Lower lobe of right lung (tissue), 2 donors: ENCODE measurements around the gene TSTD1. TPM values are rescaled to one million over a fixed set of nuclear protein-coding genes. Genes with fewer than 3 reads are reported as not detected.

Experiments
- ATAC-seq, 2 donors: fragments of 200-7000 bp; cut with Tn5 transposase; one replicate each; pipeline ENCODE4 v1.9.1; 2020 to 2022; ENCODE audit warnings: mild to moderate bottlenecking in 2 of 2, moderate library complexity in 2 of 2
- DNase-seq: peaks from one replicate; pipeline ENCODE4 v3.0.0-alpha.2; 2020
- H3K27ac ChIP-seq: fragments of 200-600 bp; one replicate; pipeline ENCODE4 v1.8.0; 2022
- H3K27me3 ChIP-seq: fragments of 200-600 bp; one replicate; pipeline ENCODE4 v1.8.0; 2022; ENCODE audit warnings: low read depth
- H3K36me3 ChIP-seq: fragments of 200-600 bp; one replicate; pipeline ENCODE4 v1.8.0; 2022; ENCODE audit warnings: mild to moderate bottlenecking
- H3K4me1 ChIP-seq: fragments of 200-600 bp; one replicate; pipeline ENCODE4 v1.8.0; 2022
- H3K4me3 ChIP-seq: fragments of 200-600 bp; one replicate; pipeline ENCODE4 v1.8.0; 2022; ENCODE audit warnings: mild to moderate bottlenecking
- H3K9me3 ChIP-seq: fragments of 200-600 bp; one replicate; pipeline ENCODE4 v1.8.0; 2022
- intact Hi-C: fragments of 100-400 bp; cut with DNase I; formaldehyde crosslinking; loops from one replicate; pipeline ENCODE4 v1.11.0; 2022
- total RNA-seq: library from RNA; stranded (reverse); fragmentation: NEBNext Ultra II Directional; extraction: Animal tissue kit (Norgen Biotek cat#: 25700); gene quantifications from one replicate; pipeline ENCODE4 v1.2.1, GENCODE V29; 2021
- TF ChIP-seq, protein P1 (sequence below): fragments of 200-600 bp; IDR thresholded peaks from one replicate; pipeline ENCODE4 v1.8.0; 2022; ENCODE audit warnings: antibody characterized with exemption, mild to moderate bottlenecking
- donor health status: DM: no; HTN: yes; CAD: no; lungs with severe emphysema.

TSTD1 gene
- total RNA-seq, 1 donor from 2014 or later: 63.2 TPM

DNA sequence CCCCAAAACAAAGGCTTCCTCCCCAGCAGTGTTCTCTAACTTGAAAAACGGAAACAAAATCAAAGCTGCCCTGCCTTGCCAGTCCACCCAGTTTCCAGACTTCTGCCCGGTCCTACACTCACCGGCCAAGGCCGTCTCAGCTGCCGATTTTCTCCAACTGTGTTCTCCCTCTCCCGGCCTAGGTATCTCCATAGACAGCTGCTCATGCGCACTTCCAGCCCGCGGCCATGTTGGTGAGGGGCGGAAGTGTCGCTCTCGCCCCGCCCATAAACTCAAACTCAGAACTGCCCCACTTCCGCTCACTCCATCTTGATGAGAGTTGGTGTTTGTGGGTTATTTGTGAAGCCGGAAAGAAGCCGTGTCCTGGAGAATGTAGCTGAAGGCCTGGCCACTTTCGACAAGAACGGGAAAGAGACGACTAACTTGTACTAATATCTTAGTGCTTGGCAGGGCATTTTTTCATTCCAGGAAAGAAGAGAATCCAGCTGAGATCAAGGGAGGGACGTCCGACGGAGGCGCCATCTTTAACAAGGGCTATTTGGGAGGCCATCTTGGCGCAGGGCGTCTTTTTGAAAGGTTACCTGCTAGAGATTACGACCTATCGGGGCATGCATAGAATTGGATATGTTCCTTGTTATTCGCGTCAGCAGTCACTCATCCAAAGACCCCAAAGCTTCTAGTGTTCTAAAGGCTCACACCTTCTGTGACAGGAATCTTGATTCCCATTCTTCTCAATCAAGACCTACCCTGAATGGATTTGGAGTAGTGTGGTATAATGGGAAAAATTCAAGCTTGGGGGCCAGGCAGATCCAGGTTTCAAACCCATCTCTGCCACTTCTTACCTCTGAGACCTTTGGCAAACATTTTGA lies 7.2 kb upstream of the TSTD1 start, which contains the start of gene USF1:
Gene USF1, minus strand, starts transcription at position 242 of the 869 bp plus-strand sequence. CDS start 2,702 bp downstream, outside the sequence.
- Histone ChIP-seq H3K36me3 (peaks cover 43% of the 10 kb centered on the region), H3K27me3 (no peaks in the 10 kb centered on the region), H3K27ac (peak within 1 kb of the TSS; percentile 98), H3K4me3 (peak within 1 kb of the TSS; percentile 95), H3K9me3 (no peaks in the 10 kb centered on the region), H3K4me1 (peaks cover 33% of the 10 kb centered on the region)
- intact Hi-C loops: no loop called here
- TF ChIP-seq, protein P1, sequence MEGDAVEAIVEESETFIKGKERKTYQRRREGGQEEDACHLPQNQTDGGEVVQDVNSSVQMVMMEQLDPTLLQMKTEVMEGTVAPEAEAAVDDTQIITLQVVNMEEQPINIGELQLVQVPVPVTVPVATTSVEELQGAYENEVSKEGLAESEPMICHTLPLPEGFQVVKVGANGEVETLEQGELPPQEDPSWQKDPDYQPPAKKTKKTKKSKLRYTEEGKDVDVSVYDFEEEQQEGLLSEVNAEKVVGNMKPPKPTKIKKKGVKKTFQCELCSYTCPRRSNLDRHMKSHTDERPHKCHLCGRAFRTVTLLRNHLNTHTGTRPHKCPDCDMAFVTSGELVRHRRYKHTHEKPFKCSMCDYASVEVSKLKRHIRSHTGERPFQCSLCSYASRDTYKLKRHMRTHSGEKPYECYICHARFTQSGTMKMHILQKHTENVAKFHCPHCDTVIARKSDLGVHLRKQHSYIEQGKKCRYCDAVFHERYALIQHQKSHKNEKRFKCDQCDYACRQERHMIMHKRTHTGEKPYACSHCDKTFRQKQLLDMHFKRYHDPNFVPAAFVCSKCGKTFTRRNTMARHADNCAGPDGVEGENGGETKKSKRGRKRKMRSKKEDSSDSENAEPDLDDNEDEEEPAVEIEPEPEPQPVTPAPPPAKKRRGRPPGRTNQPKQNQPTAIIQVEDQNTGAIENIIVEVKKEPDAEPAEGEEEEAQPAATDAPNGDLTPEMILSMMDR: no peak
- ATAC-seq (peak; percentile 95 to 97), DNase-seq (peak; percentile 92)

DNA sequence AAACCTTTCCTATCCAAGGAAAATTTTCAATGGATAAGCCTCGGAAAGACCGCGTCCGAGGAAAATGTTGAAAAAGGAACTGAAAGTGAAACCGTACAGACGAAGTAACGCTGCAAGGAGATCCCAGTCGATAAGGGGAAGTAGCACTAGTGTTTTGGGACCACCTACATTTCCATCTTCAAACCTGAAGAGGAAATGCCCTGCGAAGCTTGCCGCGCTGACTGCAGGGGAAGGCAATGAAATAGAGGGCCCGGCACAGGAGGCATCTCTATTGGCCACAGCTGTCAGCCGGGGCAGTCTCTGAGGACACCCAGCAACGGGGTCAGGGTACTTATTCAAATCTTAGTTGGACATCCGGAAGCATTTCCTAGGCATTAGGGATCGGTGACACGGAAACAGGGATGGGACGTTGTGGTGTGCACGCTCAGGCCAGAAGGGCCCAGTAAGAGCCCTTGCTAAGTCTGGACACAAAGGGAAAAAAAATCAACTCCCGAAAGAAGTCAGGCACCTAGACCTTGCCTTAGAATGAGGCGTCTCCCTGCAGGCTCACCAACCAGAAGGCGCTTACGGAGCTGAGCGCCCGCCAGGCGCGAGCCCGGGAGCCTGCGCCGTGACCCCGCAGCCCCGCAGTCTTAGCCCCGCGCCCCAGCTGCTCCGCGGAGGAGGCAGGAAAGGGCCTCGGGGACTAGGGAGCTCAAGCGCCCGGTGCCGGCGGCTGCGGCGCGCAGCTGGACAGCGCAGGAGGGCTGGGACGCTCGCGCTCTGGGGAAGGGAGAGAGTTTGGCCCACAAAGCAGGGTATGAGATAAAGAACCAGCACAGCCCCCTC lies 6.4 kb upstream of the TSTD1 start:
- TF ChIP-seq, protein P1: no peak
- peaks cover 43% of the 10 kb centered on the region for H3K36me3 ChIP-seq
- no peaks in the 10 kb centered on the region for H3K27me3 ChIP-seq
- H3K4me3 ChIP-seq: peak overlapping the region; percentile 95
- DNase-seq: peak; percentile 86
- H3K4me1 ChIP-seq: peaks cover 33% of the 10 kb centered on the region
- no peaks in the 10 kb centered on the region for H3K9me3 ChIP-seq
- intact Hi-C loops: no loop called here
- peak overlapping the region; percentile 98 for H3K27ac ChIP-seq
- peak; percentile 79 to 83 for ATAC-seq

DNA sequence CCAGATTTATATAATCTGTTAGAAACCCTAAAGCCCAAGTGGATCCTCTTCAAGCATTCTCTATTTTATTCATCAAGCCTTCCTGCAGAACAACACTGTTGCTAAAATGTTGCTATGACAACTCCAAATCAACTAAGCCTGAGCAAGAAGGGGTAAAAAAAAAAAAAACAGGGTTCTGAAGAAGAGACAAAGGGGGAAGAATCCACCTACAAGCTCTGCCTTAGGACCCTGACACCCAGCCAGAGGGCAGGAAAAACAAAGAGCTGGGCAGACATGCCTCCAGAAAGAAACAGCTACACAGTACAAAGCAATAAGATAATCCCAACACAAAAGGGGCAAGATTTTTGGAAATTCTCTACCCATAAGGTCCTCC lies 5.8 kb upstream of the TSTD1 start:
- TF ChIP-seq, protein P1: no peak
- no peaks in the 10 kb centered on the region for H3K9me3 ChIP-seq
- no peak for ATAC-seq
- peak overlapping the region; percentile 98 for H3K27ac ChIP-seq
- H3K4me3 ChIP-seq: peak overlapping the region; percentile 95
- DNase-seq: no peak
- peaks cover 36% of the 10 kb centered on the region for H3K4me1 ChIP-seq
- intact Hi-C loops: no loop called here
- no peaks in the 10 kb centered on the region for H3K27me3 ChIP-seq
- H3K36me3 ChIP-seq: peaks cover 43% of the 10 kb centered on the region

DNA sequence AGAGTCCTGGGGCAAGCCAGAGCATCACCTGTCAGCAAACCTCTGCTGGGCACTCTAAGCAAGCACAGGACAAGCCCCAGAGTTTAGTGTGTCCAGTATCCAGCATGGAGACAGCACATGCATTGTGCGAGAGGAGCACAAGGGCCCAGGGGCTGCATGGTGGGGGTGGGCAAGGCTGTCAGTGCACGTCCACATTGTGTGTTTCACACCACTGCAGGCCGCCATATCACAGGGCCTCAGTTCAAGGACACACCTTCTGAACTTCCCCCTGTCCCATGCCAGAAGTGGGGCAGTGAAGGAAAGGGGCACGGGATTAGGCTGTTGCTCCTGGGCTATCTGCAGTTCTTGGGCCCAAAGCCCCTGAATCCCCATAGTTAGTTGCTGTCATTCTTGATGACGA lies 782 bp upstream of the TSTD1 start:
- H3K36me3 ChIP-seq: peaks cover 49% of the 10 kb centered on the region

DNA sequence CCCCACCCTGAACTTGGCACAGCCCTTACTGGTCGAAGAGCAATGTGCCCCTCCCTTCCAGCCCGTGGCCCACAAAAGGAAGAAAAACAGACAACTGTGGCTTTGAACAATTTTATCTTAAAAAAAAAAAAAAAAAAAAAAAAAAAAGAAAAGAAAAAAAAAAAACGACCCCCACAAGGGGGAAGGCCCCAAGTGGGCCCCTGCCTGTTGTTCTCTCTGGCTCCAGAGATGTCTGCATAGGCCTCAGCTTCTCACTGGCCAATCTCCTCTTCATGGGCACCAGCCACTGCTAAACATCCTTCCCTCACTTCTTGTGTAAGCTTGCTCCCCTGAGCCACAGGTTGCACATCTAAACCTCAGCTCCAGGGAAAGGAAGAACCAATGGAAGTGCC lies 386 bp upstream of the TSTD1 start:
- no peaks in the 10 kb centered on the region for H3K9me3 ChIP-seq
- no peak for DNase-seq
- no peaks in the 10 kb centered on the region for H3K27me3 ChIP-seq
- H3K27ac ChIP-seq: peak overlapping the region; percentile 80
- H3K4me3 ChIP-seq: peak overlapping the region; percentile 67
- H3K36me3 ChIP-seq: peaks cover 49% of the 10 kb centered on the region
- peaks cover 33% of the 10 kb centered on the region for H3K4me1 ChIP-seq
- ATAC-seq: no peak
- TF ChIP-seq, protein P1: no peak
- intact Hi-C loops: no loop called here

More for the DNA sequence above, 782 bp upstream of the TSTD1 start:
- TF ChIP-seq, protein P1: no peak
- Histone ChIP-seq H3K9me3 (no peaks in the 10 kb centered on the region), H3K4me1 (peaks cover 37% of the 10 kb centered on the region), H3K27ac (peak overlapping the region; percentile 80), H3K27me3 (no peaks in the 10 kb centered on the region), H3K4me3 (no peak overlapping the region)
- ATAC-seq (no peak), DNase-seq (no peak)
- intact Hi-C loops: no loop called here
